GM21717 (cell line): Measurements from ENCODE around the gene ZBP1.

Experiments used
- ATAC-seq: cut with Tn5 transposase; IDR thresholded peaks from one replicate; pipeline ENCODE4 v1.9.1; 2021; ENCODE audit warnings: mild to moderate bottlenecking, moderate library complexity; ENCODE audit not compliant: unreplicated experiment

ZBP1 gene

DNA sequence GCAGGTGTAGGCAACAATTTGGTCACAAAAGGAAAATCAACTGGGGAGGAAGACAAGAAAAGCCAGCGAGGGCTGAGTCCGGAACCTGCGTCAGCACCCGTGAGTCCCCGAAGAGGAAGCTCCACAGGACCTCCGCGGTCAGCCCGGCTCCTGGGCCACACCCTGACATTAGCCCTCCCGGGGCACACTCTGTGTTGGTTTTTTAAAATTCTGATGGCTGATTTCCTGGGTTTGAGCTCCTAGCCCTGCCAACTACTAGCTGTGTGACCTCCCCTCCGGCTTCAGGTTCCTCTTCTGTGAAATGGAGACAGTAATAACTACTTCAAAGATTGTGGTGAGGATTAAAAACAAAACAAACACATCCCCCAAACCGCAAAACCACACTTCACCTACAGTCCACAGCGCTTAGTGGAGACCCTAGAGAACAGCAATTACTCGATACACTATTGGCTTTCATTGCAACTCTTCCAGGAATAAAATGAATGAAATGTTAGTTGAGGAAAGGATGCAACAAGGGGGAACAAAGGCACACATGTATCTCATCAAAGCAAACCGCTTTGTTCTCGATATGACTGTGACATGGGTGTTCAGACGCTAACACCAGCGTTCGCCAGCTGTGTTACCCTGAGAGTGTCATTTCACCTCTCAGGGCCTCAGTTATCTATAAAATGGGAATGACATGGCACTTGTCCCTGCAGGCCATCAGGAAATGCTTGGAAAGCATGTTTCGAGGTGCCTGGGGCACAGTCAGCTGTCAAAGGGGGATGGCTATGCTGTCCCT lies 985 bp downstream of the ZBP1 start:
- peak; percentile 53 for ATAC-seq

DNA sequence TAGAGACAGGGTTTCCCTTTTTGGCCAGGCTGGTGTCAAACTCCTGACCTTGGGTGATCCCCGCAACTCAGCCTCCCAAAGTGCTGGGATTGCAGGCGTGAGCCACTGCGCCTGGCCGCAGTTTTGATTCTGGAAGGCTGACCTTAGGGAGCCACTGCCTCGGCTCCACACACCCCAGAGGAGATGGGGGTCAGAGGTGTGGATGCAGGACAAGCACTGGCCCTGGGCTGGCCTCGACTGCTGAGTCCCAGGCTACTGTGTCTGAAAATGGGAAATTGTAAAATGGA lies 1.5 kb downstream of the ZBP1 start:
- ATAC-seq: no peak

- ATAC-seq: no peak
Measured at GRCh38 chr20:57618091-57618763, 2.0 kb downstream of the ZBP1 start.

- no peak for ATAC-seq
Measured at GRCh38 chr20:57617079-57617795, 3.0 kb downstream of the ZBP1 start.

DNA sequence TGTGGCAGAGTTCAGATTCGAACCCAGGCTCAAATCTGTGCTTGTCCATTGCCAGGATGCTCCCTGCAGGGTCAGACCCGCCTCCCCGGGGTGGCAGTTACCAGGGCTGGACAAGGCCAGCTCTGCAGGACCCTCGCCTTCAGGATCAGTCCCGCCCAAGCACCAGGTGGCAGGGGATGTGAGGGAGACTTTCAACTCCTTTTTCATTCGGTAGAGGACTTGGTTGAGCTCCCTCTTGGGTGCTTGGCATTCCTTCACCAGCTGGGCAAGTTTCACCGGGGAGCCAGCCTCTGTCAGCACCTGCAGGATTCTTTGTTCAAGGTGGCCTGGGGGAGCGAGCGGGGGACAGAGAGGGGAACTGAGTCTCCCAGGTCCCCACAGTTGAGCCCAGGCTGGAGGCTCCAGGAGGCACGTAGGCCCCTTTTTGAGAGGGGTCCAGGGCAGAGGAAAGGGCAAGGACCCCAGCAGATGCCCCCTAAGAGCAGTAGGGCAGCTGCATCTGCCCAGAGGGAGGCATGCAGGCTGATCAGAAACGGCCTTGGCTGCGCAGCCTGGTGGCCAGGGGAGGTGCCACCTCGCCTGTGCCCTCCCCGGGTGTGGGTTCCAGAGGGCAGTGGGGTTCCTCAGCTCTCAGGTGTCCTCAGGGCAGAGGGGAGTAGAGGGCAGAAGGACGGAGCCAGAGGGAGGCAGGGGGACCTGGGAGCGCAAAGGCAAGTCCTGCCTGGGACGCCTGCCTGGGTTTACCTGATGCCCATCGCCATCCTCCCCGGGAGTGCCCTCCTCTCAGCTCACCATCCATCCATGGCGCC lies 3.9 kb downstream of the ZBP1 start:
- ATAC-seq: no peak

- ATAC-seq: no peak
Measured at GRCh38 chr20:57615445-57615811, 4.8 kb downstream of the ZBP1 start.

- ATAC-seq: no peak
Measured at GRCh38 chr20:57614490-57615444, 5.5 kb downstream of the ZBP1 start.

GRCh38 chr20:57613481-57613921 lies 6.7 kb downstream of the ZBP1 start:
- no peak for ATAC-seq

- ATAC-seq: no peak
Measured at GRCh38 chr20:57612916-57613315, 7.3 kb downstream of the ZBP1 start.

DNA sequence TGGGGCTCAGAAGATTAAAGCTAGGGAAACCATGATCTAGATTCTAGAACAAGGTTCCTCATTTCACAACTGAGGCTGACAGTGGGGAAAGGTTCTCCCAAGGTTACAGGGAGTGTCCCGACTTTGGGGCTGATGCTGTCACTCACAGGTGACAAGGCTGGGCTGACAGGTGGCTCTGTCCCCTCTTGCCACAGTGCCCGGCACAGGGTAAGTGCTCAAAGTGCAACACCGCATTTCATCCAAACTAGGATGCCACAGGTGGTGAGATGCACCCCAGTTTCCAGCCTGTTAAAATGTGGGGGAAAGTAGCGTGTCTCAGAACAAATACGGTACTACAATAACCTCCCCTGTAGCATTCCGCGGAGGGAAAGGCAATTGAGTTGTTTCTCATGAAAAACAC lies 7.8 kb downstream of the ZBP1 start:
- no peak for ATAC-seq

DNA sequence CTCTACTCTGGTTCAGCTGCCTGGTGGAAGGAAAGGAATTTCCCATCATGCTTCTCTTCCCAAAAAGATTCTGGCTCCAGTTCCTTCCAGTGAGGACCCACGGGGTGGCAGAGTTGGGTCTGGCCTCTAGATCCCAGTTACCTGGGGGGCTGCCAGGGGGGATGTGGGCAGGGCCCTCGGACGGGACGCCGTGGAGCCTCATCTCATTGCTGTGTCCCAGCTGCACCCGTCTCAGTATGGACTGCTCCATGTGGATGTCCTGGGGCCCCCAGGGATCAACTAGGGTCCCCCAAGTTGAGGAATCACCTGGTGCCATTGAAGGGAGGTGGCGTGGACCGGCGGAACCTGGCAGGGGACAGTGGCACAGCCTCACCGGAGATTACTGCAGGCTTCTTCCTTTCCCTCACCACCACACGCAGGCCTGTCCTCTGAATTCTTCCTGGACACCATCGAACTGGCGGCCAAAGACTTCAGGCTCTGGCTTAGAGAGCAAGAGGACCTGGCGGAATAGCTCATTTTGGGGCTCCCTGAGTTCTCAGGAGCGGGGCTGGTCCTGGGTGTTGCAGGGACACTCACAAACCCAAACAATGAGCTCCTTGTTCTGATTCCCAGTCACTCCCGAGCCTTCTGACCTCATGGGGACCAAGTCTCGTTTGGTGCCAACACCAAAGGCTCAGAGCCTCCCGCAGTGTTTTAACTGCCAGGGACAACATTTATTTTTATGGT lies 8.5 kb downstream of the ZBP1 start:
- no peak for ATAC-seq

- ATAC-seq: no peak
Measured at GRCh38 chr20:57610261-57610952, 9.8 kb downstream of the ZBP1 start.

- no peak for ATAC-seq
Measured at GRCh38 chr20:57609842-57610167, 10.4 kb downstream of the ZBP1 start.

DNA sequence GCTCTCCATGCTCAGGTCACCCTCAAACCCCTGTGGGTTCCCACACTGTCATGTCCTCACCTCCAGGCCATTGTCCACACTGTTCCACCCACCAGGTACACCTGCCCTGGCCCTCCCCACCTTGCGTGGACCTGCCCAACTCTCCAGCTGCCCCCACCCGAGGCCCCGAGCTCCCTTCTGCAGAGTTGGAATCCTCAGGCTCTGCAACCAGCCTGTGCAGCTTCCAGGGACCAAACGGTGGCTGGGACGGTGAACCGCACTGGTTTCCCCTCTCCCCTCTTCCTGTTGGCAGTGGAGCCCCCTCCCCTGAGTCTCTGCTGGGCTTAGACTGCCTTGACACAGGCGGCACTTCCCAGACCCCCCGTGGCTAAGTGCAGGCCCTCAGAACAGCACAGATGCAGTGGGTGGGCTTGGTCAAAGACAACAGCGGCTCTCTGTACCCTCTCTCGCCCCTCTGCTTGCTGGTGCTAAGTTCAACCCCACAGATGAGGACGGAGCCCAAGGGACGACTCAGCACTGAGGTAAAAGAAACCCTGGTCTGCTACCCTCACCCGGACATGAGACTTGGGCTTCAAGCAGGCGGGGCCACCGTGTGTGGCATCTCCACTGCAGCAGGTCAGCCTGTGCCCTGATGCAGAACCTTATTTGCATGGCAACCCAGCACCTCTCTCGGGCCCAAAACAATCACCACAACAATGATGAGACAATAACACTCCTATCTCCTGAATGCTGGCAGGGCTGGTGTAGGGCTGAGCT lies 11.0 kb downstream of the ZBP1 start:
- ATAC-seq: no peak

DNA sequence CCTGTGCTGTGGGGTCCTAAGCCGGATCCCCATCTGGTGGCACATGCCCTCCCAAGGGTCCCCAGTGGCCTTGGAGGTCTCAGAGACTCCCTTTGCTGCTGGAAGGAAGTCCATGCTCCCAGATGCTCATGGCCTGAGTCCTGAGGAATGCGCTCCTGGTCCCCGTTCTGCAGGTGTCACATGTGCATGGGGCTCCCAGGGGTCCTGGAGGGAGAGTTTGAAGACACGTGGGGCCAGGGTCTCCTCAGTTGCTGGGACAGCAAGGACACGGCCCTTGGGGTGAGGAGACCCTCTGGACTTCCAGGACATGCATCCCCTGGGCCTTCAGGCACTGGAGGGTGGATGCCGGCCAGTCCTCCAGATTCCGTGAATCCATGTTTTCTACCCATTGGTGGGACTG lies 11.7 kb downstream of the ZBP1 start:
- ATAC-seq: no peak

DNA sequence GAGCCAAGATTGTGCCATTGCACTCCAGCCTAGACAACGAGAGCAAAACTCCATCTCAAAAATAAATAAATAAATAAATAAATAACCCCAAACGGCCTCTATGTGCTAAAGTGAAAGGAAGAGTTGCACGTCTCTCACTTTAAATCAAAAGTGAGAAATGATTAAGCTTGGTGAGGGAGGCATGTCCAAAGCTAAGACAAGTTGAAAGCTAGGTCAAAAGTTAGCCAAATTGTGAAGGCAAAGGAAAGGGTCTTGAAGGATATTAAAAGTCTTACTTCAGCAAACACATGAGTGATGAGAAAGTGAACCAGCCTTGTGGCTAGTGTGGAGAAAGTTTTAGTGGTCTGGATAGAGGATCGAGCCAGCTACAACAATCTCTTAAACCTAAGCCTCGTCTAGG lies 14.3 kb downstream of the ZBP1 start:
- no peak for ATAC-seq

- no peak for ATAC-seq
Measured at GRCh38 chr20:57605045-57605444, 15.2 kb downstream of the ZBP1 start.

DNA sequence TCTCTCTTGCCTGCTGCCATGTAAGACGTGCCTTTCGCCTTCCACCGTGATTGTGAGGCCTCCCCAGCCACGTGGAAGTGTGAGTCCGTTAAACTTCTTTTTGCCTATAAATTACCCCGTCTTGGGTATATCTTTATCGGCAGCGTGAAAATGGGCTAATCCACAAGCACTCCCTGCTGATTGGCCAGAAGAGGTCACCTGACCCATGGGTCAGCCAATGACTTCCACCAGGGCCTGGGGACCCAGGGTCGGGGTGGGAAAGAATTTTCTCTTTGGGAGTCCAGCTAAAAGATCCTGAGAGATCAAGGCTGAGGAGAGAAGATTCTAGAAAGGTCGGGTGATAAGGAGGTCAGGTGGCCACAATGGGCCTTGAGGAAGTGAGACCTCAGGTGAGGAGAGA lies 17.1 kb downstream of the ZBP1 start:
- no peak for ATAC-seq
